Naive thymus-derived CD8-positive, alpha-beta T cell (primary cell): ENCODE results near the gene CD109. TPM values are rescaled to one million over a fixed set of nuclear protein-coding genes. Genes with fewer than 3 reads are reported as not detected.
"Not testable (repeated sequence)": the region's sequence is repeated elsewhere in the genome, so short reads cannot be mapped to it uniquely, and the experiment has no call there.

Experiments
- ATAC-seq, 2 donors: fragments of 150-1000 bp; cut with Tn5 transposase in 1 of 2; sonication (Bioruptor Pico), chemical (Tn5 transposase) in 1 of 2; 1 replicate in 1 of 2; 2 replicates in 1 of 2; pipeline ENCODE4 v1.10.0; 2021; ENCODE audit warnings: mild to moderate bottlenecking in 2 of 2, moderate library complexity in 2 of 2
- POLR2A ChIA-PET: fragments of 350-600 bp; sonication (Branson Sonifier 250); formaldehyde crosslinking; loops from one replicate; lab custom pipeline; 2021; ENCODE audit warnings: antibody characterized with exemption; lab: Charles Lee
- DNase-seq, 10 donors: peaks; one replicate each; pipeline versions ENCODE4 v3.0.0 to v3.0.0-alpha.2; 2020 to 2022
- H3K27ac Mint-ChIP-seq, 10 donors: one replicate each; pipeline ENCODE4 v1.8.0; 2020 to 2022; ENCODE audit warnings: mild to moderate bottlenecking in 10 of 10, mixed read lengths in 10 of 10, moderate library complexity in 4 of 10, inconsistent platforms in 1 of 10
- H3K27me3 Mint-ChIP-seq, 5 donors: one replicate each; pipeline ENCODE4 v1.8.0; 2021 to 2022; ENCODE audit warnings: mixed read lengths in 5 of 5
- H3K36me3 Mint-ChIP-seq, 3 donors: one replicate each; pipeline ENCODE4 v1.8.0; 2020 to 2022; ENCODE audit warnings: mixed read lengths in 3 of 3, mild to moderate bottlenecking in 2 of 3, inconsistent platforms in 1 of 3
- H3K4me1 Mint-ChIP-seq, 4 donors: one replicate each; pipeline ENCODE4 v1.8.0; 2021 to 2022; ENCODE audit warnings: mixed read lengths in 4 of 4
- H3K4me3 Mint-ChIP-seq, 10 donors: one replicate each; pipeline ENCODE4 v1.8.0; 2020 to 2022; ENCODE audit warnings: mild to moderate bottlenecking in 10 of 10, mixed read lengths in 10 of 10, moderate library complexity in 6 of 10, inconsistent platforms in 1 of 10
- H3K9me3 Mint-ChIP-seq, 9 donors: one replicate each; pipeline ENCODE4 v1.8.0; 2020 to 2022; ENCODE audit warnings: mixed read lengths in 9 of 9, mild to moderate bottlenecking in 3 of 9, inconsistent platforms in 1 of 9, moderate library complexity in 1 of 9
- polyA plus RNA-seq, 3 donors: library from polyadenylated mRNA; unstranded; fragments of 300-500 nt; fragmentation: Illumina TruSeq; gene quantifications; one replicate each; pipeline ENCODE4 v1.2.3, GENCODE V29; 2021
- total RNA-seq, 8 experiments: library from RNA in 2 of 8; stranded (reverse) in 2 of 8; gene quantifications; one replicate each; pipeline ENCODE4 v1.2.3 and lab custom pipeline; 2021 to 2026

The CD109 gene
- total and polyA plus RNA-seq, 5 experiments from 2014 or later, result 0.41 to 0.47 TPM; not detected in 3

GRCh38 chr6:73666393-73666792 lies 29.6 kb upstream of the CD109 start:
- DNase-seq, result no peak
- Mint-ChIP-seq H3K4me3 (no peak overlapping the region), H3K27ac (no peak overlapping the region), H3K36me3 (no peaks in the 10 kb centered on the region), H3K9me3 (no peaks in the 10 kb centered on the region), H3K4me1 (no peaks in the 10 kb centered on the region), H3K27me3 (peaks cover 13 to 29% (median 15%) of the 10 kb centered on the region in 5 donors)
- ATAC-seq, result no peak
- POLR2A ChIA-PET, result interaction anchor here (0.7 kb wide), 1 partner anchor 904 kb away, joined by 3 read pairs; no protein-coding TSS in a partner anchor

GRCh38 chr6:73667798-73668197 lies 28.2 kb upstream of the CD109 start:
- H3K36me3 Mint-ChIP-seq, result no peaks in the 10 kb centered on the region
- DNase-seq, result no peak
- POLR2A ChIA-PET, result no interaction called here
- H3K27me3 Mint-ChIP-seq, result peaks cover 13 to 29% (median 24%) of the 10 kb centered on the region in 5 donors
- H3K9me3 Mint-ChIP-seq, result no peaks in the 10 kb centered on the region
- no peak overlapping the region for H3K4me3 Mint-ChIP-seq
- ATAC-seq, result no peak
- no peaks in the 10 kb centered on the region for H3K4me1 Mint-ChIP-seq
- no peak overlapping the region for H3K27ac Mint-ChIP-seq

GRCh38 chr6:73669005-73669404 lies 27.0 kb upstream of the CD109 start:
- ATAC-seq (no peak), DNase-seq (no peak)
- Mint-ChIP-seq H3K27me3 (peaks cover 13 to 29% (median 24%) of the 10 kb centered on the region in 5 donors), H3K4me1 (no peaks in the 10 kb centered on the region), H3K27ac (no peak overlapping the region), H3K9me3 (no peaks in the 10 kb centered on the region), H3K4me3 (no peak overlapping the region), H3K36me3 (no peaks in the 10 kb centered on the region)
- POLR2A ChIA-PET, result no interaction called here

GRCh38 chr6:73671911-73672685 lies 23.9 kb upstream of the CD109 start:
- no peaks in the 10 kb centered on the region for H3K9me3 Mint-ChIP-seq
- POLR2A ChIA-PET, result no interaction called here
- peaks cover 0 to 6% (median 1%) of the 10 kb centered on the region in 4 donors for H3K4me1 Mint-ChIP-seq
- no peak overlapping the region for H3K4me3 Mint-ChIP-seq
- H3K36me3 Mint-ChIP-seq, result no peaks in the 10 kb centered on the region
- H3K27me3 Mint-ChIP-seq, result peaks cover 16 to 31% (median 27%) of the 10 kb centered on the region in 5 donors
- H3K27ac Mint-ChIP-seq, result no peak overlapping the region
- ATAC-seq (no peak), DNase-seq (no peak)

- ATAC-seq (peak; percentile 68 to 75), DNase-seq (peak in 9 of 10 donors; percentile 42 to 81 (median 58))
- Mint-ChIP-seq H3K27ac (no peak overlapping the region), H3K4me1 (peaks cover 0 to 6% (median 1%) of the 10 kb centered on the region in 4 donors), H3K27me3 (peaks cover 8 to 26% (median 14%) of the 10 kb centered on the region in 5 donors), H3K36me3 (no peaks in the 10 kb centered on the region), H3K9me3 (no peaks in the 10 kb centered on the region), H3K4me3 (no peak overlapping the region)
- POLR2A ChIA-PET, result no interaction called here
These were observed 20.4 kb upstream of the CD109 start for GRCh38 chr6:73675466-73676098.

GRCh38 chr6:73679009-73679408 lies 17.0 kb upstream of the CD109 start:
- Mint-ChIP-seq H3K4me1 (peaks cover 0 to 6% (median 1%) of the 10 kb centered on the region in 4 donors), H3K27me3 (peaks cover 7 to 12% (median 8%) of the 10 kb centered on the region in 5 donors), H3K27ac (no peak overlapping the region), H3K4me3 (no peak overlapping the region), H3K9me3 (peaks cover 0 to 20% (median 2%) of the 10 kb centered on the region in 9 donors), H3K36me3 (peaks cover 0 to 18% (median 0%) of the 10 kb centered on the region in 3 donors)
- DNase-seq, result no peak
- POLR2A ChIA-PET, result interaction anchor here (0.6 kb wide), 1 partner anchor 209 kb away, joined by 3 read pairs; no protein-coding TSS in a partner anchor
- no peak for ATAC-seq

GRCh38 chr6:73679846-73680245 lies 16.2 kb upstream of the CD109 start:
- peaks cover 7 to 12% (median 8%) of the 10 kb centered on the region in 5 donors for H3K27me3 Mint-ChIP-seq
- POLR2A ChIA-PET, DNase-seq, H3K27ac Mint-ChIP-seq, H3K4me3 Mint-ChIP-seq, H3K4me1 Mint-ChIP-seq, ATAC-seq: not testable (repeated sequence)
- H3K36me3 Mint-ChIP-seq, result peaks cover 0 to 19% (median 0%) of the 10 kb centered on the region in 3 donors
- peaks cover 0 to 28% (median 3%) of the 10 kb centered on the region in 9 donors for H3K9me3 Mint-ChIP-seq

DNA sequence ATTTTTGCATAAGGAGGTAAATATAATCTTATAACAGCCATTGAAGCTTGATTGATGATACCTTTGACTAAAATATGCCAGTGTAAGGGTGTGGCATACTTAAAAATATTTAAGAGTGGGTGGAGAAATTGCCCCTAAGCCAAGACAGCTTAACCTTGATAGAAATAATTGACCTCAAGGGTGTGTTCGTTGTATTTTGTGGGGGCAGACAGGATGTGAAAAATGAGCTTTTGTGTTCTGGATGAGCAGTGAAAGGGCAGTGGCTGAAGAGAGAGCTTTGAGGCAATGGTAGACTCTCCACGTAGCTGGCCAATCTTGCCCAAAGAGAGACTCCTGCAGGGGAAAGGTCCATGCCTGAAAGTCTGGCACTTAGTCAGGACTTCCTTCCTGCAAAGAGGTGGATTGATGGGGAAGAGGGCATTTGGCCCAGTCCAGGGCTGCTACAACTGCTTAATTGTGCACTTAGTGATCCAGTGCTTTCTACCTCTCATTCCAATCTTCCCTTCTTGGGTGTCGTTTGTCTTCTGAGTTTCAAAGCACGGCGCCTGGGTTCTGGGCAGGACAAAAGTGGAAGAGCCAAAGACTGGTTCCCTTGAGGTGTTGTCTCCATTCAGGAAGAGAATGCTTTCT lies 15.6 kb upstream of the CD109 start:
- peaks cover 0 to 4% (median under 1%) of the 10 kb centered on the region in 4 donors for H3K4me1 Mint-ChIP-seq
- DNase-seq (no peak), ATAC-seq (no peak)
- H3K36me3 Mint-ChIP-seq, result peaks cover 0 to 19% (median 0%) of the 10 kb centered on the region in 3 donors
- H3K4me3 Mint-ChIP-seq, result no peak overlapping the region
- POLR2A ChIA-PET, result no interaction called here
- H3K27me3 Mint-ChIP-seq, result peaks cover 6 to 12% (median 7%) of the 10 kb centered on the region in 5 donors
- H3K27ac Mint-ChIP-seq, result no peak overlapping the region
- peaks cover 0 to 32% (median 6%) of the 10 kb centered on the region in 9 donors for H3K9me3 Mint-ChIP-seq

DNA sequence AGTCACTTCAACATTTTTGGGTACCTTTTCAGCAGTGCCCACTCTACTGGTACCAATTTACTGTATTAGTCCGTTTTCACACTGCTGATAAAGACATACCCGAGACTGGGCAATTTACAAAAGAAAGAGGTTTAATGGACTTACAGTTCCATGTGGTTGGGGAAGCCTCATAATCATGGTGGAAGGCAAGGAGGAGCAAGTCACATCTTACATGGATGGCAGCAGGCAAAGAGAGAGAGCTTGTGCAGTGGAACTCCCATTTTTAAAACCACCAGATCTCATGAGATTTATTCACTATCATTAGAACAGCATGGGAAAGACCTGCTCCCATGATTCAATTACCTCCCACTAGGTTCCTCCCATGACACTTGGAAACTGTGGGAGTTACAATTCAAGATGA lies 12.4 kb upstream of the CD109 start:
- Mint-ChIP-seq H3K36me3 (peaks cover 0 to 19% (median 0%) of the 10 kb centered on the region in 3 donors), H3K9me3 (peaks cover 0 to 32% (median 6%) of the 10 kb centered on the region in 9 donors), H3K27me3 (peaks cover 4 to 19% (median 9%) of the 10 kb centered on the region in 5 donors)
- H3K4me3 Mint-ChIP-seq, POLR2A ChIA-PET, H3K27ac Mint-ChIP-seq, H3K4me1 Mint-ChIP-seq, ATAC-seq, DNase-seq: not testable (repeated sequence)

DNA sequence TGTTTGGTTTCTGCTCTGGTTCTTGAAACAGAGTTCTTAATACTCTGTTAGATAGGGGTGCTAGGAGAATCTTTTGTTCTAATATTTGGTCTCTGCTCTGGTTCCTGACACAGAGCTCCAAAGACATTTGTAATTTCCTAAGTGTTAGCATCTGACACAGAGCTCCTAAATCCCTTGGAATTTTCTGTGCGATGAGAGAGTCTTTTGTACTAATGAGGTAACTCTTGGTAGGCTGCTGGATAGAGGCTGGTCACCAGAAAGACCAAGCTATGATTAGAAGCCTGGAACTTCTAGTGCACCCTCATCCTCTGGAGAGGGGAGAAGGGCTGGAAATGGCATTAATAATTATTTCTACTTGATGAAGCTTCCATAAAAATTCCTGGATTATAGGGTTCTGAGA lies 7.7 kb upstream of the CD109 start:
- POLR2A ChIA-PET, result interaction anchor here (0.6 kb wide), 1 partner anchor 726 kb away, joined by 3 read pairs; no protein-coding TSS in a partner anchor
- Mint-ChIP-seq H3K9me3 (peaks cover 0 to 19% (median 3%) of the 10 kb centered on the region in 9 donors), H3K27ac (no peak overlapping the region), H3K4me3 (no peak overlapping the region), H3K27me3 (peaks cover 12 to 39% (median 20%) of the 10 kb centered on the region in 5 donors), H3K36me3 (peaks cover 0 to 8% (median 3%) of the 10 kb centered on the region in 3 donors), H3K4me1 (no peaks in the 10 kb centered on the region)
- DNase-seq (no peak), ATAC-seq (no peak)

GRCh38 chr6:73690056-73690455 lies 5.9 kb upstream of the CD109 start:
- H3K27me3 Mint-ChIP-seq, result peaks cover 16 to 55% (median 32%) of the 10 kb centered on the region in 5 donors
- peaks cover 0 to 2% (median 0%) of the 10 kb centered on the region in 9 donors for H3K9me3 Mint-ChIP-seq
- H3K27ac Mint-ChIP-seq, result no peak overlapping the region
- no peak for ATAC-seq
- H3K4me3 Mint-ChIP-seq, result no peak overlapping the region
- H3K4me1 Mint-ChIP-seq, result peaks cover 0 to under 1% (median 0%) of the 10 kb centered on the region in 4 donors
- POLR2A ChIA-PET, result no interaction called here
- no peak for DNase-seq
- peaks cover 0 to 3% (median 0%) of the 10 kb centered on the region in 3 donors for H3K36me3 Mint-ChIP-seq

DNA sequence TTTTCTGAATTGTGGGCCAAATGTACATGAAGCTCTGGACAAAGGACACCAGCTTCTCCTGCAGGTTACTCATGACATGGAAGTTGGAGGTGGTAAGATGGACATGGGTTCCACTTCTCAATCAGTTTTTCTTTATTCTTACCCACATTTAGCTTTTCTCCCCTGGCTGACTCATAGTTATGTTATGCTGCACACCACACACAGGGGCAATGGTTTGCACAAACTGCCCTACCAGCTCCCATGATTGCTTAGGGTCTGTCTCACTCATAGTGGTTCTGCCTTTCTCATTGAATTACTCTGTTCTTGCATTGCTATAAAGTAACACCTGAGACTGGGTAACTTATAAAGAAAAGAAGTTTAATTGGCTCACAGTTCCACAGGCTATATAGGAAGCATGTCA lies 4.5 kb upstream of the CD109 start:
- Mint-ChIP-seq H3K4me1 (peaks cover 2 to 10% (median 7%) of the 10 kb centered on the region in 4 donors), H3K4me3 (no peak overlapping the region), H3K27ac (no peak overlapping the region), H3K27me3 (peaks cover 18 to 67% (median 35%) of the 10 kb centered on the region in 5 donors), H3K36me3 (peaks cover 0 to 3% (median 0%) of the 10 kb centered on the region in 3 donors), H3K9me3 (no peaks in the 10 kb centered on the region)
- ATAC-seq, result no peak
- DNase-seq, result no peak
- POLR2A ChIA-PET, result no interaction called here
